Type B pancreatic cell (in vitro differentiated cells): ENCODE measurements around the gene POLN. TPM values are rescaled to one million over a fixed set of nuclear protein-coding genes. Genes with fewer than 3 reads are reported as not detected.

Experiments
- DNase-seq: peaks from one replicate; pipeline ENCODE4 v3.0.0; 2021; ENCODE audit warnings: mixed read lengths; ENCODE audit not compliant: unreplicated experiment; ENCODE audit errors: extremely low spot score
- H3K27ac Mint-ChIP-seq: 2 replicates; pipeline ENCODE4 v1.8.0; 2021; ENCODE audit warnings: mild to moderate bottlenecking, mixed read lengths
- H3K27me3 Mint-ChIP-seq: 2 replicates; pipeline ENCODE4 v1.8.0; 2021; ENCODE audit warnings: mixed read lengths
- H3K36me3 Mint-ChIP-seq: 2 replicates; pipeline ENCODE4 v1.8.0; 2021; ENCODE audit warnings: mixed read lengths
- H3K4me1 Mint-ChIP-seq: one replicate; pipeline ENCODE4 v1.8.0; 2021; ENCODE audit warnings: mixed read lengths; ENCODE audit not compliant: unreplicated experiment
- H3K4me3 Mint-ChIP-seq: 2 replicates; pipeline ENCODE4 v1.8.0; 2021; ENCODE audit warnings: mild to moderate bottlenecking, mixed read lengths
- H3K9me3 Mint-ChIP-seq: 2 replicates; pipeline ENCODE4 v1.8.0; 2021; ENCODE audit warnings: mixed read lengths
- total RNA-seq: library from RNA; stranded (reverse); gene quantifications from 2 replicates; pipeline ENCODE4 v1.2.1, GENCODE V29; 2021; ENCODE audit warnings: low replicate concordance
- TF ChIP-seq, protein P1 (sequence below): fragments of 200-600 bp; sonication (generic); conservative IDR thresholded peaks from 2 replicates; pipeline ENCODE4 v1.5.0; 2021; ENCODE audit warnings: antibody characterized with exemption, mild to moderate bottlenecking

The POLN gene
- total RNA-seq, 1 donor from 2014 or later, result 4.1 TPM

DNA sequence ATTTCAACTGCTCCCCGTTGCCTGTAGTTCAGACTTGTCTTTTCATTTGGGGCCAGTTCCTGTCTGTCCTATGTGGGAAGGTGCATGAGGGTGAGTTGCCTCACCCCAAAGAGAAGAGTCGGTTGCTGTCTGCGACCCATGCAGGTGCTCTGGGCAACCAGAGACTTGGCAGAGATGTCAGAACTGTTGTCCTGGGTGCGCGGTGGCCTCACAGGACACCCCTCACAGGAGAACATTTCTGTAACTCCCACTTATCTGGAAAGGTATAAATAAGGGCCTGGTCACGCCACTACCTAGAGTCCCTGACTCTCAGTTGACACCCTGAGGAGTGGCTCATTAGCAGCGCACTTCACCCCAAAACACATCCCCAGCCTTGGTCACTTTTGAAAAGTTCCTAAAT, 192.5 kb downstream of the POLN start:
- Mint-ChIP-seq H3K27me3 (peaks cover 21% of the 10 kb centered on the region), H3K4me3 (no peak overlapping the region), H3K27ac (no peak overlapping the region), H3K36me3 (no peaks in the 10 kb centered on the region), H3K9me3 (no peaks in the 10 kb centered on the region), H3K4me1 (no peaks in the 10 kb centered on the region)
- DNase-seq, result peak; percentile 40
- TF ChIP-seq, protein P1, sequence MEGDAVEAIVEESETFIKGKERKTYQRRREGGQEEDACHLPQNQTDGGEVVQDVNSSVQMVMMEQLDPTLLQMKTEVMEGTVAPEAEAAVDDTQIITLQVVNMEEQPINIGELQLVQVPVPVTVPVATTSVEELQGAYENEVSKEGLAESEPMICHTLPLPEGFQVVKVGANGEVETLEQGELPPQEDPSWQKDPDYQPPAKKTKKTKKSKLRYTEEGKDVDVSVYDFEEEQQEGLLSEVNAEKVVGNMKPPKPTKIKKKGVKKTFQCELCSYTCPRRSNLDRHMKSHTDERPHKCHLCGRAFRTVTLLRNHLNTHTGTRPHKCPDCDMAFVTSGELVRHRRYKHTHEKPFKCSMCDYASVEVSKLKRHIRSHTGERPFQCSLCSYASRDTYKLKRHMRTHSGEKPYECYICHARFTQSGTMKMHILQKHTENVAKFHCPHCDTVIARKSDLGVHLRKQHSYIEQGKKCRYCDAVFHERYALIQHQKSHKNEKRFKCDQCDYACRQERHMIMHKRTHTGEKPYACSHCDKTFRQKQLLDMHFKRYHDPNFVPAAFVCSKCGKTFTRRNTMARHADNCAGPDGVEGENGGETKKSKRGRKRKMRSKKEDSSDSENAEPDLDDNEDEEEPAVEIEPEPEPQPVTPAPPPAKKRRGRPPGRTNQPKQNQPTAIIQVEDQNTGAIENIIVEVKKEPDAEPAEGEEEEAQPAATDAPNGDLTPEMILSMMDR, result no peak

DNA sequence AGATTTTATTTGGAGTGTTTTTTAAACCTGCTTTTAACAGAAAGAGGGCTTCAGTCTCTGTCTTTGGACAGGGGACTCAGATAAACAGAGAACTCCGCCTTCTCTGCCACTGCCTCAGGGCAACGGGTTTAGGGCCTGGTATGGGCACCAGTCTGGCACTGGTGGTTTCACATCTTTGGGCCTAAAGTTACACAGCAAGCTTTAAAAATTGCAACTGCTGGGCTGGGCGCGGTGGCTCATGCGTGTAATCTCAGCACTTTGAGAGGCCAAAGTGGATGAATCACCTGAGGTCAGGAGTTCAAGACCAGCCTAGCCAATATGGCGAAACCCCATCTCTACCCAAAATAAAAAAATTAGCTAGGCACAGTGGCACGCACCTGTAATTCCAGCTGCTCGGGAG, 193.1 kb downstream of the POLN start:
- DNase-seq, result peak; percentile 37
- Mint-ChIP-seq H3K36me3 (no peaks in the 10 kb centered on the region), H3K27me3 (peaks cover 17% of the 10 kb centered on the region), H3K4me1 (no peaks in the 10 kb centered on the region), H3K27ac (no peak overlapping the region), H3K4me3 (no peak overlapping the region), H3K9me3 (no peaks in the 10 kb centered on the region)
- TF ChIP-seq, protein P1, result no peak

DNA sequence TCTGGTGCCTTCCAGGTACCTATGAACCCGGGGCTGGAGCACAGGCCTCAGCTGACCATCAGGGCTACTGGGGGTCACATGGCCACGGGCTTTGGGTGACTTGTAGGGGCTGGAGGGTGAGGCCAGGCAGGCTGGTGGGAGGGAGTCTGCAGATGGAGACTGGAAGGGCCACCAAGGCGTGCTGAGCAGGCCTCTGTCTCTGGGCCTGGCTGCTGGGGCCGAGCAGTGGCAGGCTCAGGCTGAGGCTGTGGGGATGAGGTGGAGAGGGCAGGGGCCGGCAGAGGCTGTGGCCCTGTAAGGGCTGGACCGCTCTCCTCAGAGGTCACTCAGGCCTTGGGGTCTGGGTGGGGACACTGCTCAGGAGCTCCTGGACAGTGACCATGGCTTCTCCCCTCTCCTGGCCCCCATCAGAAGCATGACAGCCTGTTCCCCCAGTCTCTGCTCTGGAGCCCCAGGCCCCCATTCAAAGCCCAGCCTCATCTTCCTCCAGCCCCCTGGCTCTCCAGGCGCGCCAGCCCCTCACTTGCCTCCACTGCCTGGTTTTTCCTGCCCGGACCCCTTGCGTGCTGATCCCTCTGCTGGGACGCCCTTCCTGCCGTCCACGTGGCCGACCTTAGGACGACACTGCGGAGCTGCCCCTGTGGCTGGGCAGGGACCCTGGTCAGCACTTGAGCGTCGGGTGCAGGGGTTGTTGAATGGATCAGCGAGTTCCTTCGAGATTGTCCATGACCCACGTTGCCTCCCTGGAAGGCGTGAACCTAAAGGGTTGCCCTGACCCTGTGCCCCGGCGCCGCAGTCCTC, 193.9 kb downstream of the POLN start:
- peaks cover 17% of the 10 kb centered on the region for H3K27me3 Mint-ChIP-seq
- no peaks in the 10 kb centered on the region for H3K36me3 Mint-ChIP-seq
- TF ChIP-seq, protein P1, result no peak
- H3K27ac Mint-ChIP-seq, result no peak overlapping the region
- no peaks in the 10 kb centered on the region for H3K4me1 Mint-ChIP-seq
- H3K9me3 Mint-ChIP-seq, result no peaks in the 10 kb centered on the region
- no peak overlapping the region for H3K4me3 Mint-ChIP-seq
- DNase-seq, result peak; percentile 64

DNA sequence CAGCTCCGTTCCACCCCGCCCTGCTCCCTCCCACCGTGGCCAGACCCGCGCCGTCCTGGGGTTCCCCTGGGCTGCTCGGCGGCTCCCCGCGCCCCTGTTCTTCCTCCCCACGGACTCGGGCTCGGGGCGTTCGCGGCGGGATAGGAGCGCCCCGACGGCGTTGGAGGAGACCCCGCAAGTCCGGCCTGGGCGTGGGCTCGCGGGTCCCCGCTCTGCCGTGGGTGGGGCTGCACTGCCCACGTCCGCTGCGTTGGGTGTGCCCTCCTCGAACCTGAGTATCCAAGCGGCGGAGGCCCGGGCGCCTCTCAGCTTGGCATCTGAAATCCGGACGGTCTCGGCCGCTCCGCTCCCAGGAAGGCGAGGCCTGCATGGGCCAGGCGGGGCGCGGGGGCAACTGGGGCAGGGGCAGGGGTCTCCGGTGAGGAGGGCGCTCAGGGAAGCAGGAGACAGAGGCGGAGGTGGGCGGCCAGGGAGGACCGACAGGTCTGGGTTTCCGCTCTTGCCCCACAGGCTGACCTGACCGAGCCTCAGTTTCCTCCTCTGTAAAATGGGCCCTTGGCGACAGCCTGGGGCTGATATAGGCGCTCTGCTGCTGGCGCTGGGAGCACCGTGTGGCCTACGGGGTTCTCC, 194.8 kb downstream of the POLN start:
- peak; percentile 68 for DNase-seq
- H3K27ac Mint-ChIP-seq, result no peak overlapping the region
- no peaks in the 10 kb centered on the region for H3K4me1 Mint-ChIP-seq
- no peak overlapping the region for H3K4me3 Mint-ChIP-seq
- no peaks in the 10 kb centered on the region for H3K9me3 Mint-ChIP-seq
- H3K27me3 Mint-ChIP-seq, result peaks cover 13% of the 10 kb centered on the region
- H3K36me3 Mint-ChIP-seq, result no peaks in the 10 kb centered on the region
- TF ChIP-seq, protein P1, result no peak

DNA sequence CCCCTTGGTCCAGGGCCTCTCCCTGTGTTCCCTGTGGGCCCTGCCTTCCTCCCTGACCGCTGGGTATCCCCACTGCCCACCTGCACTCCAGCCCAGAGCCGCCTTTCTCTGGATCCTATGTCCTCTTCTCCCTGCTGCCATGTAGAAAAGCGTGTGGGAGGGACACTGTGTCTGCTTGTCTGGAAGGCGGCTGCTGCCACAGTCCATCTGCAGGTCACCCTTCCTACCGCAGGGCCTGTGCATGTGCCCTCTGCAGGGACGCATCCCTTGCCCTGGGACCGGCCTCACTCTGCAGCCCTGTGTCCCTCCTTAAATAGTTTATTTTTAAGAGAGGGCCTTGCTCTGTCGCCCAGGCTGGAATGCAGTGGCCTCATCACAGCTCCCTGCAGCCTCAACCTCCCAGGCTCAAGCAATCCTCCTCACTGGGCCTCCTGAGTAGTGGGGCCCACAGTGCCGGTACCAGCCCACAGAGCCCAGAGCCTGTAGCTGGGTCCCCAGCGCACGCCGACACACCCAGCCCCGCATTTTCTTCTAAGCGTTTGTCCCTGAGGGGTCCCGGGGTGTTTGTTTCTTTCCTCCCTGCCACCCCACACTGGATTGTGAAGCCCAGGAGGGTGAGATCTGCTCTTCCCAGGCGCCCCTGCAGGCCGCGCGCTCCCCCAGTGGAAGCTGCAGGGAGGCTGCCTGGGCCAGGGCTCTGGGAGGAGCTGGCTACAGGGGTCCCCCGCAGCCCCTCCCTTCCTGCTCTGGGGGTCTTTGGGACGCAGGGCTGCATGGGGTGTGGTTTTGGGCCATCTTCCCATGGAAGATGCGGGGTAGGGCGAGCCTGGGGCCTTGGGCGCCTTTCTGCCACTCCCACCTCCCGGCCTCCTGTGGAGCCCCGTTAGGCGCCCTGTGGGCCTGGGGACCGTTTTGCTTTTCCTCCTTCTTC, 195.6 kb downstream of the POLN start:
- Mint-ChIP-seq H3K4me3 (no peak overlapping the region), H3K27me3 (peaks cover 10% of the 10 kb centered on the region), H3K9me3 (no peaks in the 10 kb centered on the region), H3K27ac (no peak overlapping the region), H3K36me3 (no peaks in the 10 kb centered on the region), H3K4me1 (no peaks in the 10 kb centered on the region)
- peak; percentile 65 for DNase-seq
- TF ChIP-seq, protein P1, result no peak
